HG02798 (cell line): ENCODE results near the gene CASTOR1.

ENCODE experiments used
- ATAC-seq: cut with Tn5 transposase; IDR thresholded peaks from one replicate; pipeline ENCODE4 v1.9.1; 2021; ENCODE audit warnings: mild to moderate bottlenecking; ENCODE audit not compliant: unreplicated experiment, poor library complexity

CASTOR1 gene

DNA sequence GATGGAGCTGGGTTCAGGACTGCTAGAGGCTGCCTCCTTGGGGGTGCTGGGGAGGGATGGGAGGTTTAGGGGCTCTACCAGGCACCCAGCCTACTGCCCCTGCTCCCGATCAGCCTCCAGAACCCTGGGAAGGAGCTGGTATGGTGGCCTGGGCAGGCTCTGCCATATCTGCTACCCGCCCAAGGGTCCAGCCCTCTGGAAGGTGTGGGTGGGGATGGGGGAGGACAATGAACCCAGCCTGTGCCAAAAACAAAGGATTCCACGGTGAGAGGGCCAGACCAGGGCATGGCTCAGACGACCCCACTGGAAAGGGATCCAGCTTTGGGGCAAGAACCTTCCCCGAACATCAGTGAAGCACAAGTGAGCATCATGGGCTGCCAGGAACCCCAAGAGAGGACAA is 3.0 kb downstream of the CASTOR1 start:
- no peak for ATAC-seq

- no peak for ATAC-seq
Measured at GRCh38 chr22:30285846-30286200, 3.5 kb downstream of the CASTOR1 start.

DNA sequence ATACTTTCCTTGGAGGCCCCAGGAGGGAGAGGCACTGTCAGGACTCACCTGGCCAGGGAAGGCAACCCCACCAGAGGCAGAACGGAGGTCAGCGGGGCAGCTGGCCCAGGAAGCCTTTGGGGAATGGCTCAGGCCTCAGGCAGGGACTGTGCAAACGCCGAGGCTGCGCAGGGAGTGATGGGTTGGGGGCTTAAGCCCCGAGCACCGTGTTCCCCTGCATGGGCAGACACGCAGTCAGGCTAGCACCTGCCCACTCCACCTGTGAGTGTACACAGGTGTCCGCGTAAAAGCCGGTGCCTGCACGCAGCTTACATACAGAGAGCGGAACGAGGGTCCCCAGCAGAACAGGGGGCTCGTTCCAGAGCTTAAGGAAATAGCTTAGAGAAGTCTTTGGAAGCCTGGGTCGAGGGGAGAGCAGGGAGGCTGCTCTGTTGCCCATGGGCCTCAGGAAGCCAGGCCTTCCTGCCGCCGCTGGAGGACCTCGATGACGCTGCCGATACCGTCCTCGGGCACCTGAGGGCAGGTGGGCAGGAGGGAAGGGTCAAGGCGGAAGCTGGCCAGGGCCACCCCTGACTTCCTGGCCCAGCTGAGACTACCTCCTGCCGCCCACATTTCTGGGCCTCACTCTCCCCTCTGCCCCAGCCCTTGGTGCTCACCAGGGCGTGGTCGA is 4.0 kb downstream of the CASTOR1 start:
- ATAC-seq = no peak

- no peak for ATAC-seq
Measured at GRCh38 chr22:30284666-30285065, 4.6 kb downstream of the CASTOR1 start.

- no peak for ATAC-seq
Measured at GRCh38 chr22:30284172-30284571, 5.1 kb downstream of the CASTOR1 start.

DNA sequence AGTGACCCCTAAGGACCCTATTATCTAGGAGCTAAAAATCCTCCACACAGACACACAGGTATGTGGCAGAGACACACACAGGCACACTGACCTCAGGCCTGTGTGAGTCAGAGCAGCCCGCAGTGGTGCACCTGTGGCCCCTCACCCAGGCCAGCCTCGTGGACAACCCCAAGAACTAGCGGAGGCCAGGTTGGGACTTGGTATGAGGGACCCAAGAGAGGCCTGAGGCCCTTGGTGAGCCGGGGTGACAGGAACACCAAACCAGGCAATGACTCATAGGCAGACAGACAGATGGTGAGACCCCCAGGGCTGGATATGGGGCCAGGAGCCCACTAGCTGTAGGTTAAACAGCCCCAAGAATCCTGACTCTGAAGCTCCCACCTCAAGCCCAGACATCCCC is 6.0 kb downstream of the CASTOR1 start:
- ATAC-seq = no peak

DNA sequence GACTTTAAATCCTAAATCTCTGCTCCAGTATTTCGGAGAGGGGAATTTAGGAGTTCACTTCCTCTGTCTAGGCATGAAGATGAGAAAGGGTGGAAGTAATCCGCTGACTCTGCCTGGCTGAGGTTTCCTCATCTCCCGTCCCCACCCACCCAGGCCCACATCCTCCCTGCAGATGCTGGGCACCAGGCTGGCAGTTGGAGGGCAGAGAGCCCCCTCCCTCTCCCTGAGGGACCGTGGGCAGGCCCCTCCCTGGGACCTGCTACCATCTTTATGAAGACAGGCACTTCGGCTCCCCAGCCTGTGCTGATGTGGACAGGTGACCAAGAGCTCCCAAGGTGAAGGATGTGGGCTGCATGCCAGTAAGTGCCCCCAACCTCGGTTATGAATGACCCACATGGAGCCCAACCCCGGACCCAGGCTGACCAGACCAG is 6.7 kb downstream of the CASTOR1 start:
- ATAC-seq = no peak

DNA sequence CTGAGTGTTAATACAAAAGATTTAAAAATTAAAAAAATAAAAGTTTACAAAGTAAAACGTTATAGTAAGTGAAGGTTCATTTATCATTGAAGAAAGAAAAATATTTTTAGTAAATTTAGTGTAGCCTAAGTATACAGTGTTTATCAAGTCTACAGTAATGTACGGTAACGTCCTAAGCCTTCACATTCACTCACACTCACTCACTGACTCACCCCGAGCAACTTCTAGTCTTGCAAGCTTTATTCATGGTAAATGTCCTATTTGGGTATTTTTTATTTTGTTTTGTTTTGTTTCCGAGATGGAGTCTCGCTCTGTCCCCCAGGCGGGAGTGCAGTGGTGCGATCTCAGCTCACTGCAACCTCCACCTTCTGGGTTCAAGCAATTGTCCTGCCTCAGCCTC is 8.8 kb downstream of the CASTOR1 start:
- no peak for ATAC-seq

DNA sequence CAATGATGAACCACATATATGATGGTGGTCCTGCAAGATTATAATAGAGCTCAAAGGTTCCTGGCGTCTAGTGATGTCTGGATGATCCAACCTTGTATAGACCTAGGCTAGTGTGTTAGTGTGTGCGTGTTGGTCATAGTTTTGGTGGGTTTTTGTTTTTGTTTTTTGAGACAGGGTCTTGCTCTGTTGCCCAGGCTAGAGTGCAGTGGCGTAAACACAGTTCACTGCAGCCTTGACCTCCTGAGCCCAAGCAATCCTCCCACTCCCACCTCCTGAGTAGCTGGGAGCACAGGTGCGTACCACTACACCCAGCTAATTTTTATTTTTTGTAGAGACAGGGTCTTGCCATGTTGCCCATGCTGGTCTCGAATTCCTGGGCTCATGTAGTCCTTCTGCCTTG is 9.4 kb downstream of the CASTOR1 start:
- ATAC-seq = no peak

DNA sequence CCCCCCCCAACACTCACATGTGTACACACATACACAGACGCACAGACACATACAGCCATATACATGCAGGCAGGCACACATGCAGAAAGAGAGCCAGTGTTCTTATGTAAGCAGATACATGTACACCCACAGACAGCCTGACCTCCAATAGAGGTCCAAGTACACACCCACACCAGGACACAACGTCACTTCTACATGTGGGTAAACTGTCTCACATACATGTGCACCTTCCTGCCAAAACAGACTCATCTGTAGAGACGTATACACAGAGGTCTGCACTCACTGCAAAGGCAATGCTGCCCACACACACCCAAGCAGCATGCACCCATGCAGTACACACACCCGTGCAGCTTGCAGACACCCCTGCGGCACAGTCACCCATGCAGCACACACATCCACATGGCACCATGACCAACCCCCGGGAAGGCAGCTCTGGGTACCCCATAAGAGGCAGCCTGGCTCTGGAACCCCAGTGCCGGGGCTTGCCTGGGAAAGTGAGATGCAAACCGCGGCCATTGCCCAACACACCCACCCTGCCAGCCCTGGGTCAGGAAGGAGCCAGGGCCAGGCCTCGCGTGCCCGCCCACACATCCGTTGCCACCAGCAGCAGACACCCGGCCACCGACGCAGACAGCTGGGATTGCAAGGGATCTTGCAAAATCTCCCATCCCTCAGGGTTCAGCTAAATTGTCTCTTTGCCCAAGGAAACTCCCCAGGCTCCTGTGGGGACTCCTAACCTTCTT is 10.1 kb downstream of the CASTOR1 start:
- no peak for ATAC-seq

DNA sequence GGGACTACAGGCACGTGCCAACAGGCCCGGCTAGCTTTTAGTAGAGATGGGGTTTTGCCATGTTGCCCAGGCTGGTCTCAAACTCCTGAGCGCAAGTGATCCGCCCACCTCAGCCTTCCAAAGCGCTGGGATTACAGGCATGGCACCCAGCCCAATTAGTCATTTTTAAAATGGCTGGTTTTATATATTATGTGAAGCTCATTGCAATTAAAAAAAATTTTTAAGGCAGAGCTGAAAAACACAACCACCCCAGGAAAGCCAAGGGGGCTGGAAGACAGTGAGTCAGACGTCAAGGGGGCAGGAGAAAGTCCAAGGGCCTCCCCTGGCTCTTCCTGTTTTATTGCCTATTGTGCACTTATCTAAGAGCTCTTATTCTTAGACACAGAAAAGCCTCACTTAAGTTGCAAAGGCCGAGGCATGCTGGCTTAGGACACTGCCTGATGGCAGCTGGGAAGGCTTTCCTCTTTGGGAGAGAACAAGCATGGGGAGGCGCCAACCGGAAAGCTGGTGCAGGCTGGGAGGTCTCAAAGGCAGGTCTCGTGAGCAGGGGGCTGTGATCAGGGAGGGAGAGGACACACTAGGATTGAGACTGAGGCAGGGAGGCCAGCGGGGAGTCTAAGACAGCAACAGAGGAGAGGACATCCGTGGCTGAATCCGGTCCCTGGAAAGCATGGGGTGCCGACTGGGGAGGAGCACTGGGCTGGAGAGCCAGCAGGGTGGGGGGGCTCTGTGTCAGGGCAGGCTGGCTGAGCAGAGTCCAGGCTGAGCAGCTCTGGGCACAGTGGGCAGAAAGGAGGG is 11.6 kb downstream of the CASTOR1 start:
- no peak for ATAC-seq

GRCh38 chr22:30276039-30276438 is 13.3 kb downstream of the CASTOR1 start:
- ATAC-seq = no peak

DNA sequence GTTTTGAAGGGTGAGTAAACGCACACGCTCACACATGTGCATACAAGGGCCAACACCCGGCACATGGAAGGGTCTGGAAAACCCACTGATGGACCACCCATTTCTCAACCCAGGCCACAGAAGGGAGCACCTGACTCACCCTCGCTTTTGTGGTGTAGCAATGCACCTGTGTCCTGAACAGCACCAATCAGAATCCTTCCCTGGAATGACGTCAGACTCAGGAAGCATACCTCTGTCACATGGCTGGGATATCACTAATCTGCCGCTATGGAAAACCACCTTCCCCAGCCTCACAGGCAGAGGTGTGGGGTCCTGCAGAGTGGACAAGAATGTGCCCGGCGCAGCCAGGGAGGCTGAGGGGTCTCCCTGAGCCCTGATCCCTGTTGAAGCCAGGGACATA is 13.7 kb downstream of the CASTOR1 start:
- ATAC-seq = no peak

GRCh38 chr22:30274437-30274812 is 14.9 kb downstream of the CASTOR1 start:
- no peak for ATAC-seq

DNA sequence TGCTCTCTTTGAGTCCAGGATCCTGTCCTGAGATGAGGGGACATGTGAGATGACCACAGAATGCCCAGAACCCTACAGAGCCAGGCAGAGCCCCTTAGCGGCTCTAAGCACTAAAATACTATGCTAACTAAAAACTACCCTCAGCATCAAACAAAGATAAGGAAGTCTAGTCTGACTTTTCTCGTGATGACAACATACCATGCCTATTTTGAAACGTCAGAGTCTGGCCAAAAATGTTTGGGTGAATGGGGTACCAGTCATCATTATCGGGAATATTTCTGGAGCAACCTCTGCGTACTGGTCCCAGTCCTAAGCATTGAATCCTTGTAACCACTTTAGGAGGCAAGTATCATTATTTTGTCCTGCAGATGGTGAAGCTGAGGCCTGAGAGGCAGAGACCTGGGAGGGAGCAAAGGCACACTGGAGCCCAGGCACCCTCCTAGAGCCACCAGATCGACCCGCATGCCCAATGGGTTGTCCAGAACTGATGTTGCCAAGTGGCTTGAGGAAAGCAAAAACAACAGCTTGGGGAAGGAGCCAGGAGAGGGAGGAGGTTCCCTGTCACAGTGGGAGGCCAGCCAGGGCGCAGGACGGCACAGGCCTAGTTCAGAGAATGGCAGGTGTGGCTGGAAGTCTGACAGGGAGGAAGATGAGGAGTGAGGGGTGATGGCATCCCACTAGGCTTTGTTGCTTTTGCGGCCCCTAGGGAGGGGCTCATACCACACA is 15.4 kb downstream of the CASTOR1 start:
- no peak for ATAC-seq

DNA sequence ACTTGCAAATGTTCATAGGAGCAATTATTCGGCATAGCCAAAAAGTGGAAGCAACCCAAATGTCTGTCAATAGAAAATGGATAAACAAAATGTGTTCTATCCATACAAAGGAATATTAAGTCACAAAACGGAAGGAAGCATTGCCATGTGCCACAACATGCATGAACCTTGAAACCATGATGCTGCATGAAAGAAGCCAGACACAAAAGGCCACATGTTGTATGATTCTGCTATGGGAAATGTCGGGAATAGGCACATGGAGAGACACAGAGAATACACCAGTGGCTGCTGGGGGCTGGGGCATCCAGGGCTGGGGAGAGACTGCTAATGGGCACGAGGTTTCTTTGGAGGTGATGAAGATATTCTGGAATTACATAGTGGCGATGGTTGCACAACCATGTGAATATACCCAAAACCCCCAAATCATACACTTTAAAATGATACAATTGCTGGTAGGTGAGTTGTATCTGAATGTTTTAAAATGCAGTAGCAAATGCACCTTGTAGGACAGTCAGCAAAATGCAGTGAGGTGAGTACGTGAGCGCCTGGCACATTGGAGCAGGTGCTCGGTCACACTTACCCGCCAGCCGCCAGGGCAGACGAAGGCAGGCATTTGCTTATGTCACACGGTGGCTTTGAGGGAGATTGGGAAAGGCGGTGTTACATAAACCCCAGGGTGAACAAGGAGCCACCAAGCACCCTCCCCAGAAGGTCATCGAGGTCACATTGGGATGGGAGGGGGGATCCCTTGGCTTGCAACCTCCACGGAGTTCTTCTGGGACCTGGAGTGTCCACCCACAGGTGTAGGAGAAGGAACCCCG is 16.3 kb downstream of the CASTOR1 start:
- ATAC-seq = no peak

DNA sequence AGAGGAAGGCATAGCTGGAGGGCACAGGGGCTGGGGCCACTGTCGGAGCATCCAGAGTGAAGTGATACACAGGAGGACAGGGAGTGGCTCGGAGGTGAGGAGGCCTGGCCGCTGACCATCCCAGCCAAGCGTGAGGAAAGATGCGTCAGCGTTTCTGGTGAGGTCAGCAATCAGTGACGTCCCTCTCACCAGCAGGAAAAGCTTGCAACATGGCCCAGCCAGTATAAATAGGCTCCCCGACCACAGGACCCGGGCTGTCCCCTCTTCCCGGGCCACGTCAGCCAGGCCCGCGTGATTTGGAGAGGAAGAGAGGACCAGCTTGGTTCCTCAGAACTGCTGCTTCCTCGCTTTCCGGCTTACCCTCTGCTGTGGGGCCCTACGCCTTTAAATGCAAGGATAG is 18.5 kb downstream of the CASTOR1 start:
- no peak for ATAC-seq

GRCh38 chr22:30268331-30268730 is 21.0 kb downstream of the CASTOR1 start:
- ATAC-seq = no peak

- no peak for ATAC-seq
Measured at GRCh38 chr22:30267382-30268302, 21.7 kb downstream of the CASTOR1 start.
